Measurements from ENCODE around the gene WNT3. TPM values are rescaled to one million over a fixed set of nuclear protein-coding genes. Genes with fewer than 3 reads are reported as not detected.

WNT3 gene
- total RNA-seq, 1 experiment from 2014 or later = 8.8 TPM

- Mint-ChIP-seq H3K4me3 (ENCODE audit: unreplicated experiment) (no peak overlapping the region), H3K4me1 (ENCODE audit: low read depth, unreplicated experiment) (no peaks in the 10 kb centered on the region), H3K9me3 (ENCODE audit: unreplicated experiment) (no peaks in the 10 kb centered on the region), H3K27me3 (ENCODE audit: insufficient read depth, unreplicated experiment) (no peaks in the 10 kb centered on the region), H3K36me3 (ENCODE audit: insufficient read depth, unreplicated experiment) (peaks cover 8% of the 10 kb centered on the region), H3K27ac (ENCODE audit: unreplicated experiment) (no peak overlapping the region)
- no TSS peak for BruUV-seq (replicated peaks)
- no peak for DNase-seq
- CTCF ChIA-PET = no interaction called here
- POLR2A ChIA-PET = no interaction called here
- no peak for TF ChIP-seq CTCF (IDR thresholded peaks at IDR 0.05; ENCODE audit: insufficient read depth in 1 of 2, low read depth in 1 of 2, low read length in 1 of 2, severe bottlenecking in 1 of 2, unreplicated experiment in 1 of 2)
- no peak overlapping the region for H3K4me3 ChIP-seq (ENCODE audit: low read depth, low read length)
- H3K4me1 ChIP-seq = no peaks in the 10 kb centered on the region
- no peaks in the 10 kb centered on the region for H3K27me3 ChIP-seq (replicated peaks; ENCODE audit: control insufficient read depth, insufficient read depth, low read length)
- H3K9me3 ChIP-seq = no peaks in the 10 kb centered on the region
- intact Hi-C loops (cut with micrococcal nuclease; ENCODE audit: unreplicated experiment) = no loop called here
- no peaks in the 10 kb centered on the region for H3K36me3 ChIP-seq (ENCODE audit: control insufficient read depth, insufficient read depth, low read length)
These were observed 74.1 kb downstream of the WNT3 start for GRCh38 chr17:46744441-46744840.

GRCh38 chr17:46742565-46743270 lies 75.8 kb downstream of the WNT3 start:
- Histone ChIP-seq H3K4me3 (ENCODE audit: low read depth, low read length) (no peak overlapping the region), H3K9me3 (no peaks in the 10 kb centered on the region), H3K4me1 (no peaks in the 10 kb centered on the region), H3K36me3 (ENCODE audit: control insufficient read depth, insufficient read depth, low read length) (no peaks in the 10 kb centered on the region), H3K27me3 (replicated peaks; ENCODE audit: control insufficient read depth, insufficient read depth, low read length) (no peaks in the 10 kb centered on the region)
- BruUV-seq (replicated peaks) = no TSS peak
- no peaks in the 10 kb centered on the region for H3K4me1 Mint-ChIP-seq (ENCODE audit: low read depth, unreplicated experiment)
- H3K9me3 Mint-ChIP-seq (ENCODE audit: unreplicated experiment) = no peaks in the 10 kb centered on the region
- peaks cover 8% of the 10 kb centered on the region for H3K36me3 Mint-ChIP-seq (ENCODE audit: insufficient read depth, unreplicated experiment)
- H3K27ac Mint-ChIP-seq (ENCODE audit: unreplicated experiment) = no peak overlapping the region
- intact Hi-C loops (cut with micrococcal nuclease; ENCODE audit: unreplicated experiment) = no loop called here
- no peak for TF ChIP-seq CTCF (IDR thresholded peaks at IDR 0.05; ENCODE audit: insufficient read depth in 1 of 2, low read depth in 1 of 2, low read length in 1 of 2, severe bottlenecking in 1 of 2, unreplicated experiment in 1 of 2)
- ChIA-PET CTCF (no interaction called here), POLR2A (no interaction called here)
- no peak overlapping the region for H3K4me3 Mint-ChIP-seq (ENCODE audit: unreplicated experiment)
- no peaks in the 10 kb centered on the region for H3K27me3 Mint-ChIP-seq (ENCODE audit: insufficient read depth, unreplicated experiment)
- no peak for DNase-seq

GRCh38 chr17:46741122-46741730 lies 77.3 kb downstream of the WNT3 start:
- DNase-seq = no peak
- Histone ChIP-seq H3K36me3 (ENCODE audit: control insufficient read depth, insufficient read depth, low read length) (no peaks in the 10 kb centered on the region), H3K4me1 (no peaks in the 10 kb centered on the region), H3K9me3 (no peaks in the 10 kb centered on the region), H3K4me3 (ENCODE audit: low read depth, low read length) (no peak overlapping the region), H3K27me3 (replicated peaks; ENCODE audit: control insufficient read depth, insufficient read depth, low read length) (no peaks in the 10 kb centered on the region)
- TF ChIP-seq CTCF (IDR thresholded peaks at IDR 0.05; ENCODE audit: insufficient read depth in 1 of 2, low read depth in 1 of 2, low read length in 1 of 2, severe bottlenecking in 1 of 2, unreplicated experiment in 1 of 2) = no peak
- peaks cover 8% of the 10 kb centered on the region for H3K36me3 Mint-ChIP-seq (ENCODE audit: insufficient read depth, unreplicated experiment)
- H3K9me3 Mint-ChIP-seq (ENCODE audit: unreplicated experiment) = no peaks in the 10 kb centered on the region
- POLR2A ChIA-PET = no interaction called here
- H3K4me3 Mint-ChIP-seq (ENCODE audit: unreplicated experiment) = no peak overlapping the region
- H3K27ac Mint-ChIP-seq (ENCODE audit: unreplicated experiment) = no peak overlapping the region
- intact Hi-C loops (cut with micrococcal nuclease; ENCODE audit: unreplicated experiment) = no loop called here
- CTCF ChIA-PET = no interaction called here
- no peaks in the 10 kb centered on the region for H3K27me3 Mint-ChIP-seq (ENCODE audit: insufficient read depth, unreplicated experiment)
- BruUV-seq (replicated peaks) = no TSS peak
- H3K4me1 Mint-ChIP-seq (ENCODE audit: low read depth, unreplicated experiment) = no peaks in the 10 kb centered on the region
